Measurements from ENCODE around the gene NXT1.

Gene NXT1

DNA sequence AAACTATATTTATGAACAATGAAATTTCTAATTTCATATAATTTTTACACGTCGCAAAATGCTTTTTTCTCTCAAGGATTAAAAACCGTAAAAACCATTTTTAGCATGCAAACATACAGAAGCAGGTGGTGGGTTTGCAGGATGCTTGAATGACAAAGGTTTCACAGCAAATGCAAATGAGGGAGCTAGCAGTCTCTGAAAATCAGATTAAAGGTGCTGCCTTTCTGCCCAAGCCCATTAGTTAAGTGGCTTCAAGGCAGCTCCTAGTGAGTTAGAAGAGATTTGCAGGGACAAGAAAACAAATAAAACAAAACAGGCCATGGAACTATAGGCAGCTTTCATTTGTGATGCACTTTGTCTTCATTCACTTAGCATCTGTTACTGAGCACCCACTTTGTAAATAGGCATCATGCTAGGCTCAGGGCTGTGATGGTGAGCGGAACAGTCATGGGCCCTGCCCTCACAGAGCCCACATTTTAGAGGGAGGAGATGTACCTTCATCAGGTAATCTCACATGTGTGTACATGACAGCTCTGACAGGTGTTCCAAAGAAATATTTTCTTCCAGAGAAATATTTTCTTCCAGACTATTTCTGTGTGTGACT lies 41.2 kb downstream of the NXT1 start:
- DNase-seq (ENCODE audit: low spot score), result no peak

DNA sequence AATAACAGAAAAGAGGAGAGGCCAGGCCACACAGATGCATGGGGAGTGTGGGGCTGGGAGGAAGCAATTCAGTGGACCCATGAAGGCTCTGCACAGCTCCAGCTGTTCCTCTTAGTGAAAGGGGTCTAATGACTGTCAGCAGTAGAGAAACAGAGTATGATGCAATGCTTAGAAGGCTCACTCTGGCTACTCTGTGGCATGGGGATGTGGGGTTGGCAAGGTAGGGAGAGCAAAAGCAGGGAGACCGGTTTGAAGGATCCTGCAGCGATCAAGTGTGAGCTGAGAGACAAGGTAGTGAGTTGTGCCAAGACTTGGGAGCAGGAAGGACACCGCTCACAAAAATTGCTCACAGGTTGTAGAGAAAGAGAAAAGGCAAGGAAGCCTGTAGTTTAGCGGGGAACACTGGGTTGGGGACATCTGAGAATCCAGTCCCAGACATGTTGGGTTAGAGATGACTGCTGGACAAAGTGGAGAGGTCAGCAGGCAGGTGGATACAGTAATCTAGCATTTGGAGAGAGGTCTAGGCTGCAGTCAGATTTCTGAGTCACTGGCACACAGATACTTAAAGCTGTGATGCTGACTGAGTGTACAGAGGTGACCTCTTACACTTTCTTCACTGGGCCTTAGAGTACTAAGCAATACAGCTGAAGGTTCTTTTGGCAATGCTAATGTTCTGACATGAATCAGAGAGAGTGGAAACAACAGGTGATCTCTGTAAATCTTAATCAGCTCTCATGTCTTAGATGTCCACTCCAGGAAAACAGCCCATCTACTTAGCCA lies 43.6 kb downstream of the NXT1 start:
- no peak for DNase-seq (ENCODE audit: low spot score)

DNA sequence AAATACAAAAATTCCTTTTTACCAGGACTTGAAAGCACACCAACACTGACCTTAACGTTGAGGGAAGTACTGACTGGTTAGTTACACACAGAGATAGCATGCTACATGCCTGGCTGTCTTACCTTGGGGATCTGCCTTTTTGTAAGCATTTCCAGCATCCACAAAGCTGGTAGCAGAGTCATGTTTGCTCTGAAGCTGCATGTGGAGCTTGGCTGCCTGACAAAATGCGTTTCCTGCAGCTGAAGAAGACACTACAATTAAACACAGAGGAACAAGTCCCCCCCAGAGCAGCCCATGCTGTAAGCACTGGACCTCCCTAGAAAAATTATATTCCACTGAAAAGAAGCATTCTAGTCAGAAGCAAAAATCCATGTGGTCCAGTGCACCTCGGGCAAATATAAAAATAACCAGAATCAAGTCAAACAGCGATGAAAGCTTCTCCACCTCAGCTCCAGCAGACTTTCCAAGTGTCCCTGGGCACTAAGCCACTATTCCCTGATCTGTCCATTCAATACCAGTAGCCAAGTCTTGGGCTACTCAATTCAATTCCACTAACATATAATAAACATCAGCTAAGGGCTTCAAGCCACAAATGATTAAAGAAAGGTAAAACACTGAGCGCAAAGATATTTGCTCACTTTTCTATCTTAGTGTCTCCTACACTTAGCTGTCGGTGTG lies 46.5 kb downstream of the NXT1 start:
- DNase-seq (ENCODE audit: low spot score), result no peak

DNA sequence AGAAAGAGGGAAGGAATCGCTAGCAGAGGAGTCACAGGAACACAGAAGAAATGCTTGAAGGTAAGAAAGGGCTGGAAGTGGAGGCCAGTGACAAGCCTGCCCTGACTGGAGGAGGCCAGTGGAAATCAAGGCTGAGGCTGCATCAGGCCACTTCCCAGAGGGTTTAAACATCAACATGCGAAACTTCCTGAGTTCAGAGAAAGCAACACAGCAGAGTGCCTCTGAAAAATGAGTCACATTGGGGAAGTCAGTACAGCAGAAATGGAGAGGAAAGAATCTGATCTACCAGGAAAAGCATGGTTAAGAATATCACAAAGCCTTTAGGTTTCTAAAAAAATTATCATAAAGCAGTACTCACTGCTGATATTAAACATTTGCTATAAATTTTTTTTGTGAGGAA lies 47.4 kb downstream of the NXT1 start:
- DNase-seq (ENCODE audit: low spot score), result no peak

DNA sequence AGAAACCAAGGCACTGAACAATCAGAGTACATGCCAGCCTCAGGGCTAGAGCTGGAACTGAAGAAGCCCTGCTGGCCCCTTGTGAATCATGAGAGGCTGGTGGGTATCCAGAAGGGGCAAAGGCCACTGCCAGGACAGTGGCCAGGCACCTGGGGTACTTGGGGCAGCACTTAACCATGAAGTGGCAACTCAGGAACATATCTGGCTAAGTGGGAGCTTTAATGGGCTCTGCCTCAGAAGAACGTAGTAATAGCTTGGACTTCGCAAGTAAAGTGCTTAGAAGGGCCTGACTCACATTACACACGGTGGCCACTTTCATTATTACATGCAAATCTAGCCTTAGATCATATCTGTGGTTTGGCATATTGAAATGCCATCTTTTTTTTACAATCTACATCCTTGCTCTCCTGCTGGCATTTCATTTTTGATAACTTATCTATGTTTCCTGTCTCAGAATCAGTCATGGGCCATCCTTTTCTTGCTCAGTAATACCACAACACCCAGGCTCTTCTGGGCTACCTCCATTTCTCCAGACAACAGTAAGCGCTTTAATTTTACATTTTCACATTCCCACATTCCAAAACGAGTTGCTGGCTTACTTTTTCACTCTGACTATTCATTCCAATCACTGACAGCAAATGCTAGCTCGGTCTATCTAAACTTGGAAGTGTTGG lies 49.1 kb downstream of the NXT1 start:
- no peak for DNase-seq (ENCODE audit: low spot score)

DNA sequence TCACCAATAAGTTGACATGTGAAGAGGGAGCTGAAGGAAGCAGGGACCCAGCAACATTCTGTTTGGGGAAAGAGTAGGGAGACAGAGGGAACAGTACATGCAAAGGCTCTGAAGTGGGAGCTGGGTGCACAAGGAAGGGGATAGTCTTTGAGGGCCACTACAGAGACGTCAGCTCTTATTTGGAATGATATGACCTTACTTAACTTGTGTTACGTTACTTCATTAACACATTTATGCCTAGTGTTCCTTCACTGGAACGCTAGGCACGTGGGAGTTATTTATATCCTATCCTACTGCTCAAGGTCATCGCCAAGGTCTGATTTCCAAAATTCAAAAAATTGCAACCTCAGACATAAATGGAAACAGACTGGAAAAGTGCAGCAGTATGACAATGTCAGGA lies 50.5 kb downstream of the NXT1 start:
- no peak for DNase-seq (ENCODE audit: low spot score)

GRCh38 chr20:23403751-23404150 lies 53.2 kb downstream of the NXT1 start:
- no peak for DNase-seq (ENCODE audit: low spot score)

DNA sequence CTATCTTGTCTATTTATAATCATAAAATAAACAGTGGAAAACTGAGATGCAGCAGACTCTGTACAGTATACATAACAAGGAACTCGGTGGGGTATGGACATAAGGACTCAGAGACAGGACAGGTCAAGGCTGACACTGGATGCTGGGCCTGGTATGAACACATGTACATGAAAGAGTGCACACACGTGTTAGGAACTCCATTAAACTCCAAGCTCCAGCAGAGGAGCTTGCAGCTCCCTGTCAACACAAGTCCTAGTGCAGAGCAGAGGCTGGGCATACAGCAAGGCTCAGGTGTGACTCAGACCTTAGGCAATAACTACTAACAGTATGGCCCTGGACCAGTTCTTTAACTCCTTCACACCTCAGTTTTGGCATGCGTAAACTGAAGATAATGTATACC lies 53.6 kb downstream of the NXT1 start:
- DNase-seq (ENCODE audit: low spot score), result no peak

Measured in hematopoietic multipotent progenitor cell treated with erythropoietin and hydrocortisone succinate and interleukin-3 and kit ligand, for 17 days (in vitro differentiated cells).